ENCODE measurements around the gene F5.

The F5 gene

DNA sequence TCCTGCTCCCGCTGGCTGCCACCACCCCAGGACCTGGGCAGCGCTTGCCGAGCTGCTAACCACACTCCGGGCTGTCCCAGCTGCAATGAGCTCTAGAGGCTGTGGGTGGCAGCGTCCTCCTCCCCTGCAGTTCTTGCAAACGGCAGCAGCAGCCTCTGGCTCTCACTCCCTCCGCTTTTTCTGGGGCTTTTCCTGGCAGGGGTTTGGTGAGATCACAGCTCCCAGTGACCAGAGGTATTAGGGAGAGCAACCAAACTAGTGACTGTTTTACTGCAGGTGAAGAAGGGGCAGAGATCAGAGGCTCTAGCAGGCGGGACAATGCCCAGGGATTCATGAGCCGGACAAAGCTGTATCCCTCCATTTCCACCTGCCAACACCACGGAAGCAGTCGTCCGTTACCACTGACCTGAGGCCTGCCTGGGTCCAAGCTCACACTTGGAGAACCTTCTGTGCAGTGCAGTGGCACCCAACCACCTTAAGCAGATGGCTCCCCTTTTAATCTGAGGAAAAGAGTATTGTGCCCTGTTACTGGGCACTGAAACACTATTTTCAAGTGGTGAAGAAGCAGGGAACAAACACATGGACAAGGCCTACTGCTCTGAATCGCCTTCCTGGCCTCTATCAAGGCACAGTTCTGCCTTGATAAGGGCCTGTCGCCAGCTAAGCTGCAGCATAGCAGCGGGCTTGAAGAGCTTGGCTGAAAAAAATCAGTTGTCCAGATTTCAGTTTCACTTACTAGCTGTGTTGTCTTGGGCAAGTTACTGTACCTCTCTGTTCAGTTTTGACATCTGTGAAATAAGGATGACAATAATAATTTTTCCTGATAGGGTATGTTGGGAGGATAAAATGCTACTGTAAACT, at the start of gene F5:
F5 (minus strand) TSS at position 87 of the 861 bp plus-strand sequence. CDS start 95 bp downstream, outside the sequence.
- peak; percentile 84 to 85 for DNase-seq

- no peak for DNase-seq
These were observed 48.6 kb upstream of the F5 start for GRCh38 chr1:169634877-169635276.

DNA sequence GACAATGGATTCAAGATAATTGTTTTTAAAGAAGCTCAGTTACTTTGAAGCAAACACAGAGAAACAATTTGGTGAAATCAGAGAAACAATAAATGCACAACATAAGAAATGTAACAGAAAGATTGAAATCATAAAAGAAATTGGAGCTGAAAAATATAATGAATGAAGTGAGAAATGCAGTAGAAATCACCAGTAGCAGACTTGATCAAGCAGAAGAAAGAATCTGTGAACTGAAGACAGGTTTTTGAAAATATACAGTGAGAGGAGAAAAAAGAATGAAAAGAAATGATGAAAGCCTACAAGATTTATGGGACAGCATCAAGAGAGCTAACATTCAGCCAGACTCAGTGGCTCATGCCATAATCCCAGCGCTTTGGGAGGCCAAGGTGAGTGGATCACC, 47.9 kb upstream of the F5 start:
- DNase-seq = no peak

- no peak for DNase-seq
These were observed 45.0 kb upstream of the F5 start for GRCh38 chr1:169631249-169631648.

- no peak for DNase-seq
These were observed 43.7 kb upstream of the F5 start, which contains the start of gene SELP for GRCh38 chr1:169630006-169630405. TSS of gene SELP (minus strand) at chr1:169630124. CDS start at chr1:169630074, 50 bp downstream.

GRCh38 chr1:169624912-169625311, 38.6 kb upstream of the F5 start:
- no peak for DNase-seq

DNA sequence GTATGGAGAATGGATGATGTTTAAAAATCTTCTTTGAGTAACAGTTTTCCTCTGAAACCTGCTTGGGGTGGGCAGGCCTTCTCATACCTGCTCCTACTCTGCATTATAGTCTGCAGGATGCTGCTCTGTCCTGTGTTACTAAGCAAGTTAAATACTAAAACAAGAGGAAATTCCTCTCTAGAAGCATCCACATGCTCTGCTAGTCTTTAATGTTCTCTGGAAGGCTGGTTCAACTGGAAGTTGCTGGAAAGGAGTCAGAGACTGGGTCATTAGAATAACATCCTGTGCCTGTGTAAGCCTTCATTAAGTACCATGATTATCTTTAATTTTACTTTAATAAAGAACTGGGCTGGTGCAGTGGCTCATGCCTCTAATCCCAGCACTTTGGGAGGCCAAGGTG, 37.8 kb upstream of the F5 start:
- no peak for DNase-seq

- DNase-seq = no peak
These were observed 37.0 kb upstream of the F5 start for GRCh38 chr1:169623132-169623926.

- DNase-seq = no peak
These were observed 34.3 kb upstream of the F5 start for GRCh38 chr1:169620565-169620964.

- no peak for DNase-seq
These were observed 32.1 kb upstream of the F5 start for GRCh38 chr1:169618367-169618766.

GRCh38 chr1:169615803-169616202, 29.5 kb upstream of the F5 start:
- DNase-seq = no peak

- no peak for DNase-seq
These were observed 24.6 kb upstream of the F5 start for GRCh38 chr1:169610858-169611257.

DNA sequence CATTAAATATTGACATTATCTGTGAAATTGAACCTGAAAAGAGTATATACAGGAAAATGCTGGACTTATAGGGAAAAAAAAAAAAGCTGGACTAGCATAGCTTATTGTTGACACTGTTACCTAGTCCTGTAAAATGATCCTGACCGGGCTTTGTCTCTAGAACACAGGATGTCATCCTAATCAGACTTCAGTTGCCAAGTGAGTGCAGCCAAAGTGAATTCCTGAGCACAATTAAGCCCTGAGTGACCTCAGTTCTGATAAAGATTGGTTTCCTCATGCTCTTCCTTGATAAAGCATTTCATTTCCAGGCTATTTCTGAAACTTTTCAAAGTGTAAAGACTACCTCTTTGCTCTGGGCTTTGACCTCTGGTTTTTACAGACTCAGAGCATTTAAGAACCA, 23.8 kb upstream of the F5 start:
- DNase-seq = no peak

GRCh38 chr1:169608226-169608625, 21.9 kb upstream of the F5 start:
- DNase-seq = no peak

DNA sequence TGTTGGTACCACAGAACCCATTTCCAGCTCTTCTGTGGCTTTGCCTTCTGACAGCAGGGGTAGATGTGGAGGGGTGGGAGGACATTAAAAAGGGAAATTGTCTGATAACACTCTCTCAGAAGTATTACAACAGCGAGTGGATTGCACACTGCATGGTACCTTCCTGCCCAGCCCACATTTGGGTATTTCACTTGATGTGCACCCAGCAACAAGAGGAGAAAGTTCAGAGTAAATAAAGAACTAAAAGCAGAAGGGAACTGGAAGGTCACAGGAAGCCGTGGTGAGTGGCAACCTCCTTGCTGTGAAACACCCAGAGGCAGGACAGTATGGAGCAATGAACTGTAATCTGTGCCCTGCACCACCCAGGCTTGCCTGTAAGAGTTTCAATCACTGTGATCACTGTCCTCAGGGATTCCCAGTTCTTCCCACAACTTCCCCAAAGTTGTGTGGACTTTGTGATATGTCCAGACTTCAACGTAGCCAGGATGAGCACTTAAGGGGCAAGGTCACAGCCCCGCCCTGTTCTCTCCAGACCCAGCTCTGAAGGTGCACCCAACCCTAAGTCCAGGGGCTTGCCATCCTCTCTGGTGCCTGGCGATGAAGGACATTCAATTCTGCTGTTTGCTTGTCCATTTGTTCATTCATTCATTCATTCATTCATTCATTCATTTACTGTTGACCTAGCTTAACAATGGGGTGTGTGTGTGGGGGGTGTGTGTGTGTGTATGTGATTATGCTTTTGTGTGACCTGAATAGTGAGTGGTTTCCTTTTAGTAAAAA, 18.7 kb upstream of the F5 start:
- DNase-seq = no peak

DNA sequence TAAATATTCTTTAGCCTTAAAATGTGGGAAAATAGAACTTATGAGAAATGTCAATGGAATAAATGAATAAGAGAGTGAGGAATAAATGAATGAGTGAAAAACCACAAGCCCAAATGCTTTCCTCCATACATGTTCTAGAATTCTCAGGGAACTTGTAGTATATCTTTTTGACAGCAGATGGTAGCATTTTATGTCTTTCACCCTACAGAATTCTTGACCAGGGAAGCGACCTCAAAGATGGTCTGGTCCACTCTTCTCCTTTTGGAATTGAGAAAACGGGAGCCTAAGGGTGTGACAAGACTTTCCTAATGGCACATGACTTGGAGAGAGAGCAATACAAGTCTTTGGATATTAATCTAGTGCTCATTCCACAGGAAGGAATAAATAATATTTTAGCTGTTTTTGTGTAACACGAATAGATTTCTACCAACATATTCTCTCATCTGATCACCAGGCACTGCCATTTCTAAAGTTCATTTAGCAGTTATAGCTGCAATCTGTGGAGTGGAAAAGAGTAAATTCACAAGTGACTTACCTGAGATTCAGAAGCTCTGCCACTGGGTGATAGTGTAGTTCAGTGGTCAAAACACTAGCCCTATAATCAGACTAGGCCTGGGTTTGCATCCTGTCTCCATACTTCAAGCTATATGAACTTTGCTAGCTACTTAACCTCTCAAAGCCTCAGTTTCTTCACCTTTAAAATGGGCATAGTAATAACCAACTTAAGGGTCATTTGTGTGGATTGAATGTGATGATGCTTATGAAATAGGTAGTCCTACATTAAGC, 15.0 kb upstream of the F5 start:
- peak; percentile 2 to 10 for DNase-seq

- DNase-seq = no peak
These were observed 9.8 kb upstream of the F5 start for GRCh38 chr1:169595764-169596711.

GRCh38 chr1:169594391-169594790, 8.1 kb upstream of the F5 start:
- DNase-seq = no peak

DNA sequence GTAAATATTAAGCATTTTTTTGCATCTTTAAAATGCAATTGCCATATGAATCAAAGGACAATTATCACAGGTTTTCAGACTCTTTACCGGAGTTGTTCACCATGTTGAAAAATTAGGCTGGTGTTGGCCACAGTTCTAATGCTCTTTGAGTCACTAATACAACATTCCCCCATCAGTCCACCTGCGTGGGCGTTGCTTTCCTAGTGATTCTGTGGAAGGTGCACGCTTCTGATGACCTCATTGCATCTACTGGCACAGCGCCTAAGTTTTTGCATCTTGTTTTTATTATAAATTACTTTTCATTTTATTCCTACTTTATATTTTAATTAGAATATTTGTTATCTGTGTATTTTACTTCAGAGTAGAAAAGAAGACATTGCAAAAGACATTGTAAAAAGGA, 4.7 kb upstream of the F5 start:
- DNase-seq = no peak

GRCh38 chr1:169588785-169589485, 2.7 kb upstream of the F5 start:
- no peak for DNase-seq

GRCh38 chr1:169588112-169588511, 1.8 kb upstream of the F5 start:
- DNase-seq = no peak

Measured in SHP77 (cell line).